GM18861 (cell line): Measurements from ENCODE around the gene ALPG.

Experiments
- ATAC-seq: cut with Tn5 transposase; IDR thresholded peaks from one replicate; pipeline ENCODE4 v1.9.1; 2021; ENCODE audit not compliant: unreplicated experiment

ALPG gene

DNA sequence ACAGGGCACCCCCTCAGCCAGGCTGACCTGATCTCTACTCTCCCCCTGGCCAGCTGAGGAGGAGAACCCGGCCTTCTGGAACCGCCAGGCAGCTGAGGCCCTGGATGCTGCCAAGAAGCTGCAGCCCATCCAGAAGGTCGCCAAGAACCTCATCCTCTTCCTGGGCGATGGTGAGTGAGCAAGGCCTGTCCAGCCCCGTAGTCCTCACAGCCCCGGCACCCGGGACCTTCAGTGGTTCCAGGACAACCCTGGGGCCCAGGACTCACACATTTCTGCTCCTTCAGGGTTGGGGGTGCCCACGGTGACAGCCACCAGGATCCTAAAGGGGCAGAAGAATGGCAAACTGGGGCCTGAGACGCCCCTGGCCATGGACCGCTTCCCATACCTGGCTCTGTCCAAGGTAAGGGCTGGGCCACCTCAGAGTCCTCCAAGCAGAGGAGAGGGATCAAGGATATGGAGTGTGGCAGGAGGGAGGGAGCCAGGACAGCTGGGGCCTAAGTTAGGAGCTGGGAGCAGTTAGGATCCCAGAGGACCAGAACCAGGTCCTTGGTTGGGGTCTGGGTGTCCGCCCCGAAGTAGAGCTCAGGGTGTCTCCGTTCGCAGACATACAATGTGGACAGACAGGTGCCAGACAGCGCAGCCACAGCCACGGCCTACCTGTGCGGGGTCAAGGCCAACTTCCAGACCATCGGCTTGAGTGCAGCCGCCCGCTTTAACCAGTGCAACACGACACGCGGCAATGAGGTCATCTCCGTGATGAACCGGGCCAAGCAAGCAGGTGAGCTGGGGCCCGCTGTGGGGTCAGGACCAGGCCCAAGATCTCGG, 49.9 kb downstream of the ALPG start:
- ATAC-seq, result no peak

DNA sequence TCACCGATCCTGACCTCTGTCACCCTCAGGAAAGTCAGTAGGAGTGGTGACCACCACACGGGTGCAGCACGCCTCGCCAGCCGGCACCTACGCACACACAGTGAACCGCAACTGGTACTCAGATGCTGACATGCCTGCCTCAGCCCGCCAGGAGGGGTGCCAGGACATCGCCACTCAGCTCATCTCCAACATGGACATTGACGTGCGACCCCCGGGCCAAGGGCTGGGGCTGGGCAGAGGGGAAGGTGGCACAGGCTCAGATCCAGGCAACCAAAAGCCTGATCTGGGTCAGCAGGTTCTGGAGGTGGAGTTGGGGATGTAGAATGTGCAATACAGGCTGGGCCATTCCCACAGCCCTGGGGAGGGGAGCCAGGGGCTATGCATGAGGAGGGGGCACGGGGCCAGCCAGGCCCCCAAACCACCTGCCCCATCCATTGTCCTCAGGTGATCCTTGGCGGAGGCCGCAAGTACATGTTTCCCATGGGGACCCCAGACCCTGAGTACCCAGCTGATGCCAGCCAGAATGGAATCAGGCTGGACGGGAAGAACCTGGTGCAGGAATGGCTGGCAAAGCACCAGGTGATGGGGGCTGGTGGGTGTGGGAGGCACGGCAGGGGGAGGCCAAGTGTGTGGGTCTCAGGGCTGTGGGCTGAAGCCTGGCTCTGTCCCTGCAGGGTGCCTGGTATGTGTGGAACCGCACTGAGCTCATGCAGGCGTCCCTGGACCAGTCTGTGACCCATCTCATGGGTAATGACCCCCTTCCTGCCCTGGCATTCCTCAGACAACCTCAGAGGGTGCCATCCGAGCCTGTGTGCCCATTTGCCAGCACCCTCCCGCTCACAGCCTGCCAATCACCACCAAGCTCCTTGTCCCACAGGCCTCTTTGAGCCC, 50.7 kb downstream of the ALPG start:
- ATAC-seq, result no peak

DNA sequence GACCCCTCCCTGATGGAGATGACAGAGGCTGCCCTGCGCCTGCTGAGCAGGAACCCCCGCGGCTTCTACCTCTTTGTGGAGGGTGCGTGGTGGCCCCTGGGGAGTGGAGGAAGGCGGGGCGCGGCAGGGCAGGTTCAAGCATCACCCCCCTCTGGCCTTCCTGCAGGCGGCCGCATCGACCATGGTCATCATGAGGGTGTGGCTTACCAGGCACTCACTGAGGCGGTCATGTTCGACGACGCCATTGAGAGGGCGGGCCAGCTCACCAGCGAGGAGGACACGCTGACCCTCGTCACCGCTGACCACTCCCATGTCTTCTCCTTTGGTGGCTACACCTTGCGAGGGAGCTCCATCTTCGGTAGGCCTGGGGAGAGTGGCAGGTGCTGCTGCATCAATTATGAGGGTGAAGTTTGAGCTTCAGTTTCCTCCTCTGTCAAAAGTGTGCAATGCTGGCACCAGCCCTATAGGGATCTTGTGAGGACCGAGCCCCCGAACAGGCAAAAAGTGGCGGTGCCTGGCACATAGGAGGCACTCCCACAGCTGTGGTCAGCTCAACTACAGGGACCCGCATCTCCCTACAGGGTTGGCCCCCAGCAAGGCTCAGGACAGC, 51.5 kb downstream of the ALPG start:
- no peak for ATAC-seq

DNA sequence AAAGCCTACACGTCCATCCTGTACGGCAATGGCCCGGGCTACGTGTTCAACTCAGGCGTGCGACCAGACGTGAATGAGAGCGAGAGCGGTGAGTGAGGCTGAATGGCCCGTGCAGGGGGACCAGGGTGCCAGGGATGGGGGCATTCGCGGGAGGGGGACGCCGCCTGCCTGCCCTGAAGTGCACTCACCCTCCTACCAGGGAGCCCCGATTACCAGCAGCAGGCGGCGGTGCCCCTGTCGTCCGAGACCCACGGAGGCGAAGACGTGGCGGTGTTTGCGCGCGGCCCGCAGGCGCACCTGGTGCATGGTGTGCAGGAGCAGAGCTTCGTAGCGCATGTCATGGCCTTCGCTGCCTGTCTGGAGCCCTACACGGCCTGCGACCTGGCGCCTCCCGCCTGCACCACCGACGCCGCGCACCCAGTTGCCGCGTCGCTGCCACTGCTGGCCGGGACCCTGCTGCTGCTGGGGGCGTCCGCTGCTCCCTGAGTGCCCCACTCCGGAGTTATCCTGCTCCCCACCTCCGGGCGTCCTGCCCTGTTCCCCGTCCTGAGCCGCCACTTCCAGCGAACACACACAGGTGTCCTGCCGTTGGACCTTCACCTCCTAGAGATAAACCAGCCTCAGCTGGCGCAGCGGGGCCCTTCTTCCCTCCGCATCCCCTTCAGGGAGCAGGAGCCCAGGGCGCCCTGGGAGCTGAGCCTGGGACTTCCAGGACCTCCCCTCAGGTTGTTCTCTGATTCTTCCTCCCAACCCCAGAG, 52.2 kb downstream of the ALPG start:
- no peak for ATAC-seq

DNA sequence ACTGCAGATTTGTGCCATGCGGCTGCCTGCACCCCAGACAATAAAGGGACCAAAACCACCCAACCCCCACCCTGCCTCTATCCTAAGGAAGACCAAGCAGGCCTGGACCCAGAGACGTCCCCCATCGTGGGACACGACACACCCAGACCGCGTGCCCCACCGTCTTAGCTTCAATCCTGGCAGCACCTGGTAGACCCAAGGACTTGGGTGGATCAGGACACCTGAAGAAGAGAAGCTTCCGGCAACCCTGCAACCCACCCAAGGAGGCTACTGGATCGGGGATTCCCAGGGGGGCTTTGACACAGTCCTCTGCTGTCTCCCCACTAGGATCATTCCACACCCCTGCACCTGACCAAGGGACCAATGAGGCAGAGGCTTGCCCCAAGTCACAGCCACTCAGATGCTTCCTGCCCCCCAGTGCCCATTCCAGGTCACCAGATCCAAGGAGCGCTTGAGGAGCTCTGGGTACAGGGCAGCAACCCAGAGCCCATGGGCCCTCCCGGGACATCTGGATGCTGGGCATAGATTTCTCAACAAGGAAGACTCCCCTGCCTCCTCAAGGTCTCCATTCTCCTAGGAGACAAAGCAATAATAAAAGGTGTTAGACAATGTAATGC, 52.9 kb downstream of the ALPG start:
- no peak for ATAC-seq

DNA sequence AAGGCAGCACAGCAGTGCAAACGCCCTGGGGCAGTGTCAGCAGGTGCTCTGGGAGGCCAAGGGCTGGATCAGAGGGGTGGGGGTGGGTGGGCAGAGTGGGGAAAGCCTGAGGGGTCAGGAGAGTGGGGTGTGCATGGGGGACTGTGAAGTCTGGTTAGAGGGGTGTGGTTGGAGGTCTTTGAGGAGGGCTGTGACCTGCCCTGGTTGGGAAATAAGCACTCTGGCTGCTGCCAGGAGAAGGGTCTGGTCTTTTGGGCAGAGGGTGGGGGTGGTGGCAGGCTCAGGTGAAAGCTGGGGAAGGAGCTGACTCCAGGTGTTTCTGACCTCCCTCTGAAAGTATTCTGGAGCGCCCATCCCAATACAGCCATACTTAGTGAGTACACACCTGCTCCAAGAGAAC, 53.5 kb downstream of the ALPG start:
- ATAC-seq, result no peak
